Heart left ventricle (tissue), 13 donors: ENCODE data around the gene PLA2G4F.

Experiments used
- CTCF ChIP-seq, 12 donors: fragments of 200-600 bp; sonication (generic) in 4 of 12; IDR thresholded peaks; one replicate each; pipeline versions ENCODE4 v1.5.0 to v1.8.0; 2018 to 2022; ENCODE audit warnings: antibody characterized with exemption in 12 of 12, mild to moderate bottlenecking in 5 of 12
- POLR2A ChIP-seq, 2 donors: fragments of 450-650 bp; IDR thresholded peaks; one replicate each; pipeline ENCODE4 v1.6.1; 2017; ENCODE audit warnings: antibody characterized with exemption in 2 of 2, mild to moderate bottlenecking in 2 of 2, moderate library complexity in 2 of 2
- donor health status: ischemic (EF 13 %, LVEDD 7.1; RV severe dilation, severe dysfunction).
- donor health status: DM: no; HTN: yes; CAD: no.
- donor health status: DM: no; HTN: no; CAD: no.
- donor health status: ischemic (EF 25% LVEDD 6.9; RV normal size, moderate dysfunction).
- donor health status: ischemic (EF 25% LVEDD 5.7; RV mildly dilated, moderate dysfunction).
- donor health status: ischemic (EF 35%, LVEDD 5.7; RV mildly dilated, moderate dysfunction).
- donor health status: nonischemic (EF 11% LVEDD 7.7; RV severe dilation, severe dysfunction).
- donor health status: DM: yes; HTN: yes; CAD: no.
- donor health status: PGD.
- donor health status: ischemic (EF 29% LVEDD 5.4; RV normal size, mild dysfunction).
- donor health status: nonischemic (EF 23%, LVEDD 6.1; RV moderate dilation, normal function).

- TF ChIP-seq CTCF (IDR thresholded peaks at IDR 0.05) (no peak), POLR2A (IDR thresholded peaks at IDR 0.05) (no peak)
Observed at GRCh38 chr15:42156243-42156922, at the start of gene PLA2G4F.
